Thyroid gland (tissue), 4 donors: ENCODE results near the gene SPRR4.

Experiments
- CTCF ChIP-seq, 6 experiments: fragments of 200-600 bp in 3 of 6; fragments of 450-650 bp in 3 of 6; sonication (generic) in 3 of 6; IDR thresholded peaks; one replicate each; pipeline ENCODE4 v1.5.1; 2016 to 2019; ENCODE audit warnings: antibody characterized with exemption in 6 of 6, mild to moderate bottlenecking in 2 of 6, inconsistent platforms in 1 of 6, moderate library complexity in 1 of 6
- POLR2A ChIP-seq, 2 donors: fragments of 450-650 bp; IDR thresholded peaks; one replicate each; pipeline ENCODE4 v1.6.1; 2017; ENCODE audit warnings: antibody characterized with exemption in 2 of 2, mild to moderate bottlenecking in 2 of 2, moderate library complexity in 1 of 2

- TF ChIP-seq CTCF (IDR thresholded peaks at IDR 0.05) (no peak), POLR2A (IDR thresholded peaks at IDR 0.05) (no peak)
Observed at GRCh38 chr1:152983234-152983633, 12.8 kb downstream of the SPRR4 start.
